ENCODE measurements around the gene ADSL.

The ADSL gene

GRCh38 chr22:40328546-40329456 is 17.5 kb upstream of the ADSL start:
- DNase-seq = no peak

GRCh38 chr22:40329466-40329865 is 16.8 kb upstream of the ADSL start:
- DNase-seq = no peak

- no peak for DNase-seq
These were observed 16.2 kb upstream of the ADSL start for GRCh38 chr22:40330086-40330485.

DNA sequence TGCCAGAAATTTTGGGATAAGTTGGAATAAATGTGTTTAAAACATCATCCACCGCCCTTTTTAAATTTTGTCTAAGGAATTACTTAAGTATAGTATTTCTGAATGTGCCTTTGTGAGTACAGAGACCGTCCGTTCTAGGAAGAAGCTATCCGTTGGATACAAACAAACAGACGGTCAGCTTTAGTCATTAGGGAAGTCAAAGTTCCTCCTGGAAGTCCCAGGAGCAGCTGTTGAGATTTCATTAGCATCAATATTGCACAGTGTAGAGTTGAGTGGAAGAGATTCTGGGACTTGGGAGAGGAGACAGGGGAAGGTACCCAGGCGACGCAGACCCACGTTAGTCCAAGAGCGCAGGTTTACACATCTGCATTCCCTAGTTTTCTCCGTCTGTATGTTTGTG is 15.7 kb upstream of the ADSL start:
- no peak for DNase-seq

DNA sequence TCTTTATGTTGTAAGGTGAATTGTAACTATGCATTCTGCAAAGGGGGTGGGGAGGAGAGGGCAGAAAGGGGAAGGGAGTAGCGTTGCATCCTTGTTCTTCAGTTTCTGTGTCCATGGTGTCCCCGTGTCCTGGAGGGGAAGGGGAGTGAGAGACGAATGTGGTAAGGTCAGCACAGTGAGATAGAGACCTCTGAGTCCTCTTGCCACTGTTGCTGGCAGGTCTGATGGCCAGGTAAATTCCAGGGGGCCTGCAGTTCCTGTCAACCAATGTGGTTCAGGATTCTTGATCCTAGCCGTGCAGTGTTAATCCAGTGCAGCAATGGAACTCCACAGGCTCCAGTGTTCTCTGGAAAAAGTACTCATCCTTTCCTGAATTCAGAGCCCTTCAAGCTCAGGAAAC is 14.6 kb upstream of the ADSL start:
- no peak for DNase-seq

GRCh38 chr22:40332319-40332781 is 13.9 kb upstream of the ADSL start:
- DNase-seq = no peak

- DNase-seq = no peak
These were observed 12.2 kb upstream of the ADSL start for GRCh38 chr22:40334060-40334459.

DNA sequence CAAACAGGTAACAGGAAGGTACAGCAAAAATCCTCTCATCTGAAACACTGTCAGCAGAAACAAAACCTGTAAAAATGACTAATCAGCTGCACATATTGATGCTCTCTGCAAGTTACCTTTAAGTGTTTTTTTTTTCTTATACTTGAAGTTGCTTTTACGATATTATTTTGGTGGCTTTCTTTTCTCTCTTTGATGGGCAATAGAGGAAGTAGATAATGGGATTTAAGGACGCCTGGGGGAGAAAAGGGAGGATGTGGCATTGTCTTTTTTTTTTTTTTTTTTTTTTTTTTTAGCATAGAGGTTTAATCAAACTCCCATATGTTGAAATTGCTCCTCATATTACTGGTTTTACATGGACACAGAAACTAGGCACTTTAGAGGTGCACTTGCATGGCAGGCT is 11.4 kb upstream of the ADSL start:
- no peak for DNase-seq

DNA sequence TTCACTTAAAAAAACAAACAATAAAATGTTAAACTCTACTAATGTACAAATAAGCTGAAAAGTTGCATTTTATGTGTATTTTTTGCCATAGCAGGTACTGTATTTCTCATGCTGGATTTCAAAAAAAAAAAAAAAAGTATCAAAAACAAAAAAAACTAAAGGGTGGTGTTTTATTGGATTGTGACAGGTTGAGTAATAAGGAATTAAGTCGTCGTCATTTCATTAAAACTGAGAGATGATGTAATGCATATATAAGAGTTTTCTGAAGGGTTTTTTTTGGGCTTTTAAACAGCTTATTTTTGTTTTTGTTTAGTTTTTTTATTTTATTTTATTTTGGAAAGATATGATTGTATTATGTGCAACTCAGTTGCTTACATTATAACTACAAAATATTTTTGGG is 10.9 kb upstream of the ADSL start:
- no peak for DNase-seq

DNA sequence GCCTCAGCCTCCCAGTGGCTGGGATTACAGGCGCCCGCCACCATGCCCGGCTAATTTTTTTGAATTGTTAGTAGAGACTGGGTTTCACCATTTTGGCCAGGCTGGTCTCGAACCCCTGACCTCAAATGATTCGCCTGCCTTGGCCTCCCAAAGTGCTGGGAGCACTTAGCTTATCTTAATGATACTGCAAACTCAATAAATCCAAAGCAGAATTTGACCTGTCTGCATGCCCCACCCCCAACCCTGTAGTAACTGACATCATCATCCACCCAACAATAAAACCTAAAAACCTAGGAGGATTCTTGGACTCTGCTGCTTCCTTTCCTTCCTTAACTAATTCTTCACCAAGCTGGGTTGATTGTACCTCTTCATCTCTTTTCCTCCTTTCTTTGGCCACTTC is 6.3 kb upstream of the ADSL start:
- DNase-seq = no peak

- DNase-seq = no peak
These were observed 4.7 kb upstream of the ADSL start for GRCh38 chr22:40341604-40342003.

DNA sequence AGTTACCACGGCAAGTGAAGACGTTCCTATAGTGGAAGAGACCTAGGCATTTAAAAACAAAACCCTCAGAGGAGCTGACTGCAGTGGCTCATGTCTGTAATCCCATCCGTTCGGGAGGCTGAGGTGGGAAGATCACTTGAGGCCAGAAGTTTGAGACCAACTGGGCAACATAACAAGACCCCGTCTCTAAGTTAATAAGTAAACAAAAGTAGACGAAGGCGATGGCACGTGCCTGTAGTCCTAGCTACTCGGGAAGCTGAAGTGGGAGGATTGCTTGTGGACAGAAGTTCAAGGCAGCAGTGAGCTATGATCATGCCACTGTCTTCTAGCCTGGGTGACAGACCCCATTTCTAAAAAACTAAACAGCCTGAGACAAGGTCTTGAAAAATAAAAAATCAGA is 3.8 kb upstream of the ADSL start:
- DNase-seq = no peak

DNA sequence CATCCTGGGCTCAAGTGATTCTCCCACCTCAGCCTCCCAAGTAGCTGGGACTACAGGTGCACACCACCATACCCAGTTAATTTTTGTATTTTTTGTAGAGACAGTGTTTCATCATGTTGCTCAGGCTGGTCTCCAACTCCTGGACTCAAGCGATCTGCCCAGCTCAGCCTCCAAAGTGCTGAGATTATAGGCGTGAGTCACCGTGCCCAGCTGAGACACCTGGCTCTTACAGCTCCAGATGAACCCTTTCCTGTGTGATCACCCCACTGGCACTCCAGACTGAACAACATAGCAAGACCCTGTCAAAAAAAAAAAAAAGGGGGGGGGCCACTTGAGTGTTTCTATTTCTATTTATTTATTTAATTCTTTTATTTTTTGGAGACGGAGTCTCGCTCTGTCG is 1.0 kb upstream of the ADSL start:
- DNase-seq = no peak

GRCh38 chr22:40345815-40346184 is 500 bp upstream of the ADSL start:
- peak; percentile 29 for DNase-seq

DNA sequence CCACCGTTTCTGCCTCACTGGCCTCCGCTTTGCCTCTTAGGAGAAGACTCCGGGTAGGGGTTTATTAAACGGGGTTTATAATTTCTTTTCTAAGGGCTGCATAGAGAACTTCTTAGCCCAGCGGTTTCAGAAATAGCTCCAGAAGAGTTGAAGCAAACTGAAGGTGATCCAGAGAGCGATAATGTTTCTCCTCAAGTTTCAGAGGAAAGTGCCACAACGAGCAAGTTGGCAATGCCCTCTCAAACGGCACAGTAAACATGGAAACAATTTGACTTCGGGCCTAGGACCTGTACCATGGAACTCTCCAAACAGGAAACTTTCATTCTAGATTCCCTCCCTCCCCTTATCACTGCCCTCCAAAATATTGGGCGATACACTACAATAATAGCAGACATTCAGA is 1.0 kb downstream of the ADSL start:
- no peak for DNase-seq

DNA sequence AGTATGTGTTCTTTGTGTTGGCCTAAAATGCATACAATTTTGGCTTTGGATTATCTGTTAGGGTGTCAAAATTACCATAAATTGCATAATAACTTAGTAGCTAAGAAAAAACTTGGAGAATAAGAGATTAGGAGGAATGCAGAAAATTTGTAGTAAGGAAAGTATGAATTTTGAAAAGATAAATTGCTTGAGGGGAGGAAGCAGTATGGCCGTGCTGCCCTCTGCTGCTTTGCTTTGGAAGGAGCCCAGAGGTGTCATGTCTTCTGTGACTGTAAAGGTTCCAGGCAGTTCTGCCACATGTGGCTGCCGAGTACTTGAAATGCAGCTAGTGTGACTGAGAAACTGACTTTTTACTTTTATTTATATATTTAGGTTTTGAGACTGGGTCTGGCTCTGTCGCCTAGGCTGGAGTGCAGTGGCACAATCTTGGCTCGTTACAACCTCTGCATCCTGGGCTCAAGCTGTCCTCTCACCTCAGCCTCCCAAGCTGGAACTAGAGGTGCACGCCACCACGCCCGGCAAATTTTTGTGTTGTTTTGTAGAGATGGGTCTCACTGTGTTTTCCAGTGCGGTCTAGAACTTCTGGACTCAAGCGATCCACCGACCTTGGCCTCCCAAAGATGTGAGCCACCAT is 1.8 kb downstream of the ADSL start:
- peak; percentile 53 for DNase-seq

DNA sequence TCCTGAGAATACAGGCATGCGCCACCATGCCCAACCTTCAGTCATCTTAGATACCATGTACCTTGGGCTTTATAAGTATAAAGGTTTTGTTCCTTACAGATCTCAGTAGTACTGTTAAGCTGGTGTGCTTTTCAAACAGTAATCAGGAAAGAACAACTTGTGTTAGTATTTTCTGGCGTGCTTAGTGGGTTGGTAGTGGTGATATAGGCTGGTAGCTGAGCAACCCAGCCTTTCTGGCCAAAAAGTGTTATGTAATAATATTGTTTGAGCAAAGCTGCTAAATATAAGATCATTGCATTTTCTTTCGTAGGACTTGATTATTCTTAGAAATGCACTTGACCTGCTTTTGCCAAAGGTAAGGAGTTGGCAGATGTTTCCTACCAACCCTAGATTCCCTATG is 6.5 kb downstream of the ADSL start:
- DNase-seq = no peak

GRCh38 chr22:40361100-40361499 is 14.8 kb downstream of the ADSL start:
- DNase-seq = no peak

- DNase-seq = no peak
These were observed 16.8 kb downstream of the ADSL start for GRCh38 chr22:40363059-40363458.

DNA sequence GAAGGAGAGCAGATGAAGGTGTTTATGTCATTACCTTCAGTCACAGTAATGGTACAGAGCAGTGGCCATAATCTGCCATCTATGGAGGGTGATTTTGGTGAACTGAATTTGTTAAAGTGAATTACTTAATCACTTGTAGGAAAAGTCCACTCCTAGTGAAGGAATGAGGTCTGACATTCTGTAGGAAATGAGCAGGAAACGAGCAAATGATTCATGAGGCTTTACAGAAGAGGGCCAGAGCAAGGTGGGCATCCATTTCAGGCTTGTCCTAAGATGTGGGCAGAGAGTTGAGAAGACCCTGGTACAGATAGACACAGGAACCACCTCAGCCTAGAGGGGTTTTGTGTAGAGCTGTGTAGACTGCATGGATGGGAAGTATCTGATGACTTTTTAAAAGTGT is 18.1 kb downstream of the ADSL start:
- no peak for DNase-seq

DNA sequence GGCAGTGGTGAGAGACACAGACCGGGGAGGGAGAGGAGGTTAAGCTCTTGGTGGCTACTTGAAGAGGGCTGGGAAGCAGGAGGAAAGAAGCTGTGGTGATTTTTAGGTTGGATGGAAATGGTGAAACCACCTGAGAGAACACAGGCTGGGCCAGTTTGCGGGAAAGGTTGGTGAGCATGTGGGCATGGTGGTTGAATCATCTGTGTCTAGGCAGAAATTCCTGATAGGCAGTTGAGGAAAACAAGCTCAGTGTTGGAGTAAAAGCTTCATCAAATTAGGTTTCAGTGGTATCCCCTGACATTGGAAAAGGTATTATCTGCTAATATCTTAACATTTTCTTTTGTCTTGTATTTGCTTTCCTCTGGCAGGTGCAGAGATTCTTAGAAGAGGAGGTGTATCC is 19.8 kb downstream of the ADSL start:
- DNase-seq = no peak

DNA sequence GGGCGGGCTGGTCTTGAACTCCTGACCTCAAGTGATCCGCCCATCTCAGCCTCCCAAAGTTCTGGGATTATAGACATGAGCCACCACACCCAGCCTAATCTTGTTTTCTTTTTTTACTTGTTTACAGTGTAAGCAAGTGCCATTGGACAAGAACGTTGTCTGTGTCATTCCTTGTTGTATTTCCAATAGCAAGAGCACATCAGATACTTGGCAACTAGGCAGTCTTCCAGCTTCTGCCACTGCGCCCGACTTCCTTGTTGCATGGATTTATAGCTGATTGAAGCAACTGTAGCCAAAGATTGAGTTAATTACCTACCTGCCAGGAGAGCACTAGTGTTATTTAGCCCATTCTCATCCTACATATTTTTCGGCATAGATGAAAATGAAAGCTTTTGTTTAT is 21.0 kb downstream of the ADSL start:
- DNase-seq = no peak

DNA sequence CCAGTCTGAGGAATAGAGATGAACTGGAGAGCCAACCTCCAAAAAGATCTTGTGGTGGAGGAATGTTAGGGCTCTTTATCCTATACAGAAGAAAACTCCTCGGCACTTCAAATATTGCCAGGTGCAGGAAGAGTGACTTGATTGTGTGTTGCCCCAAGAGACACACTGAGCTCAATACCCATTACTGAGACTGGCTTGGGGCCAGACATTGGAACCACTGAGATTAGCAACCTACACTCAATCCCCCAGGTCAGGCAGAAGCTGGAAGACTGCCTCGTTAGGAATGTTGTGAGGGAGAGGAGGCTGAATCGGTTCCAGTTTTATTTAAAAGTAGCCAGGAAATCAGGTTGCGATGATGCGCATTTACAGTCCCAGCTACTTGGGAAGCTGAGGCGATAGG is 21.7 kb downstream of the ADSL start:
- no peak for DNase-seq

- DNase-seq = no peak
These were observed 22.5 kb downstream of the ADSL start for GRCh38 chr22:40368836-40369235.

- DNase-seq = no peak
These were observed 28.3 kb downstream of the ADSL start for GRCh38 chr22:40374567-40374966.
